ENCODE data around the gene DAB2IP.
"Not testable (repeated sequence)": the region's sequence is repeated elsewhere in the genome, so short reads cannot be mapped to it uniquely, and the experiment has no call there.

The DAB2IP gene

DNA sequence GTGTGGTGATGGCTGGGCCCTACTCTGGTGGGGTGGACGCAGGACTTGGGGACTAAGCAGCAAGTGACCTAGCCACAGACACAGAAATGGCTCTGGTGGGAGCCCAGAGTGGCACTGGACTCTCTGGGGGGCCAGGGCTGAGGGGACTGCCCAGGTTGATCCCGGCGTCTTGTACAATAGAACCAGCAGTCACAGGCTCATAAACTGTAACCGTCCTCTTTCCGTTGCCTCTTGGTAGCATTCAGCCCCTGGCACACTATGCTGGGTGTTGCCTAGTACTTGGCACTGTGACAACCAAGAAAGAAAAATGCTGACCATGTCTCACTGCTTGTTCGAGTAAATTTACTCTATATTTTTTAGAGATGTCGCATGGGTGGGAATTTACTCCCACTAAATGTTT, 80.5 kb downstream of the DAB2IP start:
- no peak for DNase-seq

DNA sequence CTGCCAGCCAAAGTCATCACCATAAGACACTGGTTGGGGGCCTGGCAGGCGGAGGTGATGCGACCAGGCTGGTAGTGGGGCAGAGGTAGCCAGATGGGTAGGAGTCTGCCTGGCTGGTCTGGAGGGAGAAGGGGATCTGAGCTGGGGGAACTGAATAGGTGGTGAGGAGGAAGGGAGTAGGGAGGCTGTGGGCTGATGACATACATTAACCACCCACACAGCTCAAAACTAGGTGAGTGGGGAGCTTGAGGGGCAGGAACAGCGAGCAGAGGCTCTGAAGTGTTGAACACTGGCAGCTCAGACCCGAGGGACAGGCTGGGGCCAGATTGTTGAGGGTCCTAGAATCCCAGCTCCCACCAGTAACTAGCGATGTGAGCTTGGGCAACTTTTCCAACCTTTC, 81.0 kb downstream of the DAB2IP start:
- DNase-seq: no peak

GRCh38 chr9:121732886-121733285, 81.5 kb downstream of the DAB2IP start:
- DNase-seq: no peak

DNA sequence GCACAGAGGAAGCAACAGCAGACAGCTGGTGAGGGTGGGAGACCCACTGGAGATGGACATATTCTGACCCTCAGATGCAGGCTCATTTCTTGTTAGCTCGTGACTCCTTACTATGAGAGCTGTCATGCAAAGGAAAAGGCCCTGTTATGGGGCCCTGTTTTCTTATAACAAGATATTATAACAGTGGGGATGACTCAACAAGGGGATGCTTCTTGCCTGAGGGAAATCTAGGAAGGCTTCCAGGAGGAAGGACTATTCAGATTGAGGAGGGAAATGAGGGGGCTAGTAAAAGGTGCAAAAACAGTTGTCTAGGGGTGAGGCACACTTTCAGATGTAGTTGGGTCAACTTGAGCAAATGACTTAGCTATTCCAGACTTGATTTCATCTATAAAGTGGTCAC, 83.0 kb downstream of the DAB2IP start:
- DNase-seq: no peak

- DNase-seq: no peak
Measured at GRCh38 chr9:121735065-121735792, 83.8 kb downstream of the DAB2IP start.

DNA sequence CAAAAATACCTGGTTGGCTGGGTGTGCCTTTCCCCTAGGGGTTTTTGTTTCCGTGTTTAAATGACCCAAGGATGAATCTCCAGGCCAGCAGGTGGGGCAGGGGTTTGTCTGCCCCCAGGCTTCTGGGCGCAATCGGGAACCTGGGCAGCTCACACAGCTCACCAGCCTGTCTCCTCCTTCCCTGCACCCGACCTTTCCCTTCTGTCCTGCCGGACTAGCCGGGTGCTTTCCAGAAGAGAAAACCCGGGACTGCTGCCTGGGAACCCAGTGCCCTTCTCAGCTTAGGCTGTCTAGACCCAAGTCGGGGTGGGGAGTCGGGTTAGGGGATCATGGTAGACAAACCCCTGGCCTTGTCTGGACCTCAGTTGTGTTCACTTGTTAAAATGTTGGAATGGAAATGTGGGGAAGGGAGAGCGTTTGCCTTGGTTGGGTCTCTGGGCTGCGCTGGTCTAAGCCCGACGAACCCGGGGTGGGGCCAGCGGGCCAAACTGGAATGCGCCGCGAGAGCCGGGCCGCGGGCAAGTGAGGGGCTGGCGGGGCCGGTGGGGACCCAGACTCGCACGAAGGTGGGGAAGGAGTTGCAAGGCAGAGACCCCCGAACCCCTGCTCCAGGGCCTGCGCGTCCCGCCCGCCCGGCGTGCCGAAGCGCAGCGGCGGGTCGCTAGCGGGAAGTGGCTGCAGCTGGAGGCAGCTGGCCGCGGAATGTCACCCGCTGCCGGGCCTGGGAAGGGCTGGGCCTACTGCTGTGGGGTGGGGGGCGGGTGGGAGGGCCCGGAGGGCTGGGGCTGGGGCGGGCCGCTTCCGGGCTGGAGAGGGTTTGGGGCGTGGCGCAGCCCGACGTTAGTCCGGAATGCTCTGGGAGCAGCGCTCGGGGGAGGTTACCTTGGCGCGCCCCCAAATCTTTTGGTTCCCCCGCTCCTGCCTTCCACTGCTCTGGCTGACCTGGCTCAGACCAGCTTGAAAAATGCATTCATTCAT, 84.6 kb downstream of the DAB2IP start:
- DNase-seq: no peak

DNA sequence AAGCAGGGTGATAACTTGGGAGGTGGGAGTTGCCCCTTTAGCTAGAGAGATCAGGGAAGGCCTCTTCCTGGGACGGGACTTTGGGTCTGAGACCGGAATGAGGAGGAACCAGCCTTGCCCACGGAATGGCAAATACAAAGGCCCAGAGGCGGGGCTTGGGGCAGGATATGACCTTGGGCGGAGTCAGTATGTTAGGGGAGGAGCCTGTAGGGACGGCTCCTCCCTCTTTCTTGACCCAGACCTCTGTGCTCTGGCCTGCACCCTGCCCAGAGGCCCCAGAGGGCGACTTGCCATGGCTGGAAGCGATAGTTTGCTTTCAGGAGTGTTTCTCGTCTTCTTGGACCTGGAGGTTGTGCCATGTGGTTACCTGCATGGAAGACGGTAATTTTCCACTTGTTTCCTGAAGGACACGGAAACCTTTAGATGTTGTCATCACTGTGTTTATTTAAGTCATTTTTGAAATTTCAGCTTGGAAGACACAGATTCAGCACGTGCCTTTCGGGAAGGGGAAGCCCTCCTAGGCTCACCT, 85.6 kb downstream of the DAB2IP start:
- DNase-seq: no peak

- DNase-seq: no peak
Measured at GRCh38 chr9:121737481-121737931, 86.1 kb downstream of the DAB2IP start.

DNA sequence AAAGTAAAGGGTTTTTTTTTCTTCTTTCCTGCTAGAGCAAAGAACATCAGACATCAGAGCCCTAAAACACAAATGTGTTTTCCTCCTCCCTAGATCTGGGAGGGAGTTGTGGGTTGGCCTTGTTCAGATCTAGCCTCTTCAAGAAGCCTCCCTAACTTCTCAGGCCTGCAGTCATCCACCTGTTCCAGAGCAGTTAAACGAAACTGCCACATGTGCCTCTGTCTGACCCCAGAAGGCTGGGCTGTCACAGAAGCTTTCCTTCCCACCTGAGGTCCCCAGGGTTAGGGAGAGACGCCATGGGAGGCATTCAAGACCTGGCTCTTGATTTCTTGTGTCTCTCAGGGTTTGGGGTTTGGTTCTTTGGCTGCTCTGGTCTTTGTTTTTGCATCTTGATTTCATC, 87.0 kb downstream of the DAB2IP start:
- DNase-seq: no peak

- no peak for DNase-seq
Measured at GRCh38 chr9:121738968-121739367, 87.5 kb downstream of the DAB2IP start.

- no peak for DNase-seq
Measured at GRCh38 chr9:121739971-121740370, 88.5 kb downstream of the DAB2IP start.

GRCh38 chr9:121741228-121741918, 89.9 kb downstream of the DAB2IP start:
- DNase-seq: no peak

- DNase-seq: not testable (repeated sequence)
Measured at GRCh38 chr9:121741919-121742283, 90.5 kb downstream of the DAB2IP start.

- no peak for DNase-seq
Measured at GRCh38 chr9:121742923-121743322, 91.5 kb downstream of the DAB2IP start.

- no peak for DNase-seq
Measured at GRCh38 chr9:121743441-121744001, 92.1 kb downstream of the DAB2IP start.

DNA sequence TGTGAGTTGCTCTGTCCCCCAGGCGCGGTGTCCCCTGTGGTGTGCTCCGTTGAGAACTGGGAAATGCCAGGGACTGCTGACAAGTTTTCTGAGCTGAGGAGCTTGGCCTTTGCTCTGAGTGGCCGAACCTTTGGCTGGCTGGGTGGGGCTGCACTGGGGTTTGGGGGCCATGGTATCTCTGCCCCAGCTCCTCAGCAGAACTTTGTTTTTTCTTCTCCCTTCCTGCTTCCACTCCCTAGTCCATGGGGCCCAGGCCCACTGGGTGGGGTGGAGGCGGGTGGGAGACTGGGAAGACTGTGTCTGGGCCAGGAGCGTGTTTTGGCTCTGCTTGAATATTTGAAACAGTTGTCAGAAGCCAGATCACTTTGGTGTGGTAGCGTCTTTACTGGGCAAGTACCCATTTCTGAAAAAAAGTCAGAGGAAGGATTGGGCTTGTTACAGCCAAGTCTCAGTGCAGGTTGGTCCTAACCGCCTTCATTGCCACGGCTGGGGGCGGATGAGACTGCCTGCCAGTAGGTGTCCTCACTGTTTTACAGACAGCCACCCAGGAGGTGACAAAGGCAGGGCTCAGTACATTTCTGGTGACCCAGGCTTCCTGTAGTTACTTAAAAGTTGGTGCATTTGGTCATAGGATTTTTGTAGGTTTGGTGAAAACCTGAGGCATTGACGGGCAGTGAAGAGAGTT, 92.7 kb downstream of the DAB2IP start:
- peak; percentile 56 for DNase-seq

GRCh38 chr9:121744687-121745395, 93.4 kb downstream of the DAB2IP start:
- no peak for DNase-seq

GRCh38 chr9:121745396-121745695, 93.9 kb downstream of the DAB2IP start:
- no peak for DNase-seq

DNA sequence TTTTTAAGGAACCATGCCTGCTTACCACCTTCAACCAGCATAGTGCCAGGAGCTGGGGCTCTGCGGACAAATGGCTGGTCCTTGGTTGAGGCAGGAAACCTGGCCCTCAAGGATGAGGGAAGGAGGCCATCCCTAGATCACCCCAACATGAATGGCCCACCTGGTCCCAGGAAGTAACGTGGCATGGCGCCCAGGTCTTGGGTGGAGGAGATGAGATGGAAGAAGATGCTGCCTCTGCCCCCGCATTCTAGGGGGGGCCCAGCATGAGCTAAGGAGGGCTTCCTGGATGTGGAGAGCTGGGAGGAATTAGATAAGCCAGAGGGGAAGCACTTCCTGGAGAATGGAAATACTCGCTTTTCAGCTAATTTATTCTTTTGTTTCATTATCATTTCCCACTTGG, 95.0 kb downstream of the DAB2IP start:
- no peak for DNase-seq

- no peak for DNase-seq
Measured at GRCh38 chr9:121746866-121747265, 95.4 kb downstream of the DAB2IP start.

- peak; percentile 27 for DNase-seq
Measured at GRCh38 chr9:121748074-121748473, 96.6 kb downstream of the DAB2IP start.
